Endothelial cell of umbilical vein (primary cell): ENCODE results near the gene SFSWAP. TPM values are rescaled to one million over a fixed set of nuclear protein-coding genes. Genes with fewer than 3 reads are reported as not detected.

Source experiments
- BruUV-seq: library from RNA; stranded (reverse); fragments of 400-500 nt; replicated peaks from 2 replicates; lab custom pipeline; 2021; lab: Mats Ljungman, UMichigan
- CTCF ChIA-PET: fragments of 300-600, 350-600 bp; sonication (Branson Sonifier 250); formaldehyde crosslinking; loops from one replicate; lab custom pipeline; 2021; ENCODE audit warnings: antibody characterized with exemption, inconsistent platforms; lab: Charles Lee
- POLR2A ChIA-PET: fragments of 300-600, 350-600 bp; sonication (Branson Sonifier 250); formaldehyde crosslinking; loops from one replicate; lab custom pipeline; 2021; ENCODE audit warnings: antibody characterized with exemption, inconsistent platforms; lab: Charles Lee
- DNase-seq: peaks from one replicate; pipeline ENCODE4 v3.0.0-alpha.2; 2011; ENCODE audit warnings: low read depth, low spot score
- FAIRE-seq: peaks from 2 replicates; lab custom pipeline; 2011; peaks lifted over from hg19 to GRCh38; lab: Jason Lieb, UNC
- H2AFZ ChIP-seq: 2 replicates; pipeline ENCODE4 v1.6.0; 2012; ENCODE audit warnings: low read depth, low read length, control low read depth, inconsistent platforms
- H3K27ac ChIP-seq: 2 replicates; pipeline ENCODE4 v1.5.1; 2011; ENCODE audit warnings: low read depth, mild to moderate bottlenecking, control low read depth, low read length, moderate library complexity; ENCODE audit not compliant: insufficient read depth
- H3K27me3 ChIP-seq, 2 experiments: 2 replicates each; pipeline versions ENCODE4 v1.6.0 to v1.6.1; 2011; ENCODE audit warnings: low read length in 2 of 2, mixed read lengths in 1 of 2; ENCODE audit not compliant: control insufficient read depth in 2 of 2, insufficient read depth in 2 of 2
- H3K36me3 ChIP-seq, 2 experiments: 2 replicates in 1 of 2; 3 replicates in 1 of 2; pipeline ENCODE4 v1.5.1; 2011; ENCODE audit warnings: low read length in 2 of 2, mild to moderate bottlenecking in 1 of 2, moderate library complexity in 1 of 2; ENCODE audit not compliant: control insufficient read depth in 2 of 2, insufficient read depth in 2 of 2; ENCODE audit errors: extremely low read depth in 1 of 2
- H3K4me1 ChIP-seq: 3 replicates; pipeline ENCODE4 v1.5.1; 2011; ENCODE audit warnings: mild to moderate bottlenecking, low read length; ENCODE audit not compliant: control insufficient read depth, insufficient read depth; ENCODE audit errors: extremely low read depth
- H3K4me2 ChIP-seq: 2 replicates; pipeline ENCODE4 v1.6.1; 2011; ENCODE audit warnings: low read length, control low read depth, mixed read lengths; ENCODE audit not compliant: insufficient read depth
- H3K4me3 ChIP-seq, 3 experiments: fragments of 200-600 bp in 1 of 3; sonication (generic), shearing (Covaris generic) in 1 of 3; replicated peaks in 1 of 3; 2 replicates each; pipeline ENCODE4 v1.5.1; 2011 to 2016; ENCODE audit warnings: control low read depth in 3 of 3, low read length in 3 of 3, mild to moderate bottlenecking in 2 of 3, inconsistent platforms in 1 of 3, low read depth in 1 of 3, moderate library complexity in 1 of 3; ENCODE audit not compliant: insufficient read depth in 1 of 3
- H3K79me2 ChIP-seq: 2 replicates; pipeline ENCODE4 v1.6.0; 2012; ENCODE audit warnings: low read length, inconsistent platforms; ENCODE audit not compliant: control insufficient read depth, insufficient read depth
- H3K9ac ChIP-seq: replicated peaks from 2 replicates; pipeline ENCODE3; 2011; ENCODE audit warnings: low read length, control low read depth; ENCODE audit not compliant: insufficient read depth; ENCODE audit errors: extremely low read depth
- H3K9me1 ChIP-seq: replicated peaks from 3 replicates; pipeline ENCODE4 v1.6.0; 2011; ENCODE audit warnings: mild to moderate bottlenecking, low read length; ENCODE audit not compliant: control insufficient read depth, insufficient read depth; ENCODE audit errors: extremely low read depth
- H3K9me3 ChIP-seq: replicated peaks from 2 replicates; pipeline ENCODE4 v1.5.1; 2012; ENCODE audit warnings: low read length, inconsistent platforms; ENCODE audit not compliant: control insufficient read depth, insufficient read depth
- H4K20me1 ChIP-seq: replicated peaks from 2 replicates; pipeline ENCODE3; 2011; ENCODE audit warnings: mild to moderate bottlenecking, low read length; ENCODE audit not compliant: control insufficient read depth, insufficient read depth; ENCODE audit errors: extremely low read depth
- FOS ChIP-seq: IDR thresholded peaks from 2 replicates; pipeline ENCODE4 v1.6.1; 2011; ENCODE audit warnings: mild to moderate bottlenecking, low read length, moderate library complexity, borderline replicate concordance; ENCODE audit not compliant: insufficient read depth
- GATA2 ChIP-seq: IDR thresholded peaks from 2 replicates; pipeline ENCODE4 v1.7.0; 2011; ENCODE audit warnings: low read depth, mild to moderate bottlenecking, moderate library complexity, mixed read lengths, low read length; ENCODE audit not compliant: insufficient read length, insufficient read depth
- JUN ChIP-seq: IDR thresholded peaks from 2 replicates; pipeline ENCODE4 v1.6.1; 2011; ENCODE audit warnings: borderline replicate concordance, low read depth; ENCODE audit not compliant: insufficient read length, insufficient read depth
- dilution Hi-C: fragments of 300-500 bp; cut with MboI; formaldehyde crosslinking; loops from one replicate; pipeline ENCODE4 v1.15.0; 2019; ENCODE audit warnings: low sequenced_read_pairs; ENCODE audit not compliant: extremely low pct_ligation_motif_present
- intact Hi-C: fragments of 100-400 bp; cut with micrococcal nuclease; formaldehyde crosslinking; loops from one replicate; pipeline ENCODE4 v1.10.0; 2022
- polyA plus RNA-seq, 4 experiments: library from polyadenylated mRNA; depleted of rRNA in 3 of 4; stranded (reverse) in 3 of 4; unstranded in 1 of 4; fragments of >200 nt; gene quantifications; 2 replicates each; pipeline versions ENCODE4 v1.2.1 to v1.2.3, GENCODE V29; 2011 to 2012; ENCODE audit warnings: missing spikeins in 1 of 4
- total RNA-seq: library from RNA; stranded (reverse); gene quantifications from 2 replicates; pipeline ENCODE4 v1.2.3, GENCODE V29; 2021
- TF ChIP-seq, protein P1 (sequence below), 2 donors: IDR thresholded peaks; 1 replicate in 1 of 2; 2 replicates in 1 of 2; pipeline ENCODE4 v1.5.1; 2011; ENCODE audit warnings: low read length in 2 of 2, mild to moderate bottlenecking in 2 of 2, moderate library complexity in 2 of 2, control low read depth in 1 of 2, inconsistent platforms in 1 of 2, low read depth in 1 of 2; ENCODE audit not compliant: insufficient read depth in 1 of 2; ENCODE audit errors: extremely low read depth in 1 of 2

The SFSWAP gene
- total and polyA plus RNA-seq, 2 donors (not counting 3 experiments of a cell fraction or from before 2014, with no cell fraction given) = 38.1 to 53.3 TPM

DNA sequence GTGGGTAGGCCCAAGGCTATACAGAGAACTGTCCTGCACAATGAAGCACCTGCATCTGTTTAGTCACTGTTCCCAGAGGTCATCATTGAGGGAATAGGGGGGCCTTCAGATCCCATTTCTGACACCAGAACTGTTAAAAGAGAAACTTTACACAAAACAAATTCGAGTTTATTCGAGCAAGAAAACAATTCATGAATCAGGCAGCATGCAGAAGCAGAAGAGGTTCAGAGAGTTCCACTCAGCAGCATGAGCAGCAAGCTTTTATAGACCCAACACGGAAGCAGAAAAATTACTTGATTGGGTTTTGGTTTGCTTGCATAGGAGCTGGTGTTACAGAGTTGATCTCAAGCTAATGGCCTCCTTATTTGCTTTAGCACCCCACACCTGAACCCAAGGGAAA, 1.7 kb upstream of the SFSWAP start:
- no peak overlapping the region for H3K4me3 ChIP-seq
- H3K4me2 ChIP-seq = no peak overlapping the region
- no TSS peak for BruUV-seq
- H3K9ac ChIP-seq = no peak overlapping the region
- H3K36me3 ChIP-seq = peaks cover 2 to 5% of the 10 kb centered on the region in 2 experiments
- H3K4me1 ChIP-seq = peaks cover 16% of the 10 kb centered on the region
- CTCF ChIA-PET = no interaction called here
- H4K20me1 ChIP-seq = no peaks in the 10 kb centered on the region
- no peak overlapping the region for H2AFZ ChIP-seq
- peaks cover 29% of the 10 kb centered on the region for H3K79me2 ChIP-seq
- no peak overlapping the region for H3K27ac ChIP-seq
- dilution Hi-C loops = no loop called here
- intact Hi-C loops = no loop called here
- no peaks in the 10 kb centered on the region for H3K9me1 ChIP-seq
- TF ChIP-seq, protein P1, sequence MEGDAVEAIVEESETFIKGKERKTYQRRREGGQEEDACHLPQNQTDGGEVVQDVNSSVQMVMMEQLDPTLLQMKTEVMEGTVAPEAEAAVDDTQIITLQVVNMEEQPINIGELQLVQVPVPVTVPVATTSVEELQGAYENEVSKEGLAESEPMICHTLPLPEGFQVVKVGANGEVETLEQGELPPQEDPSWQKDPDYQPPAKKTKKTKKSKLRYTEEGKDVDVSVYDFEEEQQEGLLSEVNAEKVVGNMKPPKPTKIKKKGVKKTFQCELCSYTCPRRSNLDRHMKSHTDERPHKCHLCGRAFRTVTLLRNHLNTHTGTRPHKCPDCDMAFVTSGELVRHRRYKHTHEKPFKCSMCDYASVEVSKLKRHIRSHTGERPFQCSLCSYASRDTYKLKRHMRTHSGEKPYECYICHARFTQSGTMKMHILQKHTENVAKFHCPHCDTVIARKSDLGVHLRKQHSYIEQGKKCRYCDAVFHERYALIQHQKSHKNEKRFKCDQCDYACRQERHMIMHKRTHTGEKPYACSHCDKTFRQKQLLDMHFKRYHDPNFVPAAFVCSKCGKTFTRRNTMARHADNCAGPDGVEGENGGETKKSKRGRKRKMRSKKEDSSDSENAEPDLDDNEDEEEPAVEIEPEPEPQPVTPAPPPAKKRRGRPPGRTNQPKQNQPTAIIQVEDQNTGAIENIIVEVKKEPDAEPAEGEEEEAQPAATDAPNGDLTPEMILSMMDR (IDR thresholded peaks at IDR 0.05; ENCODE audit: extremely low read depth in 1 of 2, insufficient read depth in 1 of 2, low read depth in 1 of 2, low read length in 2 of 2) = no peak
- TF ChIP-seq JUN = no peak
- TF ChIP-seq FOS = no peak
- TF ChIP-seq GATA2 = no peak
- FAIRE-seq = no peak
- no peaks in the 10 kb centered on the region for H3K27me3 ChIP-seq
- POLR2A ChIA-PET = no interaction called here
- no peak for DNase-seq
- no peaks in the 10 kb centered on the region for H3K9me3 ChIP-seq
